B cell (primary cell): Measurements from ENCODE around the gene CRYGB.

Experiments
- CTCF ChIP-seq: fragments of 200-600 bp; IDR thresholded peaks from one replicate; pipeline ENCODE4 v1.8.0; 2022; ENCODE audit warnings: antibody characterized with exemption, mild to moderate bottlenecking
- EZH2 ChIP-seq: IDR thresholded peaks from 2 replicates; pipeline ENCODE4 v1.6.1; 2012; ENCODE audit warnings: borderline replicate concordance, low read depth, mild to moderate bottlenecking, moderate library complexity, low read length; ENCODE audit not compliant: insufficient read depth, poor library complexity, severe bottlenecking

- peak; percentile 91 for TF ChIP-seq CTCF
- no peak for TF ChIP-seq EZH2
Measured at GRCh38 chr2:208175069-208175839, 29.3 kb upstream of the CRYGB start.
